Naive thymus-derived CD4-positive, alpha-beta T cell (primary cell): ENCODE data around the gene FBXO4. TPM values are rescaled to one million over a fixed set of nuclear protein-coding genes. Genes with fewer than 3 reads are reported as not detected.

Source experiments
- ATAC-seq: fragments of 150-1000 bp; cut with Tn5 transposase; 2 replicates; pipeline ENCODE4 v1.10.0; 2021; ENCODE audit warnings: mild to moderate bottlenecking, moderate library complexity
- CTCF ChIA-PET: fragments of 350-600 bp; sonication (Branson Sonifier 250); formaldehyde crosslinking; loops from one replicate; lab custom pipeline; 2021; ENCODE audit warnings: antibody characterized with exemption; lab: Charles Lee
- POLR2A ChIA-PET: fragments of 350-600 bp; sonication (Branson Sonifier 250); formaldehyde crosslinking; loops from one replicate; lab custom pipeline; 2021; ENCODE audit warnings: antibody characterized with exemption, inconsistent platforms; lab: Charles Lee
- DNase-seq, 9 donors: peaks; one replicate each; pipeline versions ENCODE4 v3.0.0 to v3.0.0-alpha.2; 2020 to 2022; ENCODE audit warnings: mixed read lengths in 1 of 9
- H3K27ac ChIP-seq: one replicate; pipeline ENCODE4 v1.7.0; 2013; ENCODE audit warnings: mild to moderate bottlenecking, low read depth, low read length, moderate library complexity
- H3K27me3 ChIP-seq, 2 donors: one replicate each; pipeline ENCODE4 v1.7.0; 2013; ENCODE audit warnings: low read length in 2 of 2, mild to moderate bottlenecking in 2 of 2, moderate library complexity in 2 of 2; ENCODE audit not compliant: control insufficient read depth in 2 of 2, insufficient read depth in 2 of 2
- H3K36me3 ChIP-seq, 3 experiments: 1 replicate in 2 of 3; 2 replicates in 1 of 3; pipeline ENCODE4 v1.7.0; 2013; ENCODE audit warnings: low read length in 3 of 3, mild to moderate bottlenecking in 3 of 3, moderate library complexity in 1 of 3; ENCODE audit not compliant: insufficient read depth in 3 of 3, control insufficient read depth in 2 of 3
- H3K4me1 ChIP-seq, 2 donors: one replicate each; pipeline ENCODE4 v1.7.0; 2013; ENCODE audit warnings: low read length in 2 of 2, mild to moderate bottlenecking in 2 of 2, moderate library complexity in 1 of 2; ENCODE audit not compliant: control insufficient read depth in 2 of 2, insufficient read depth in 2 of 2
- H3K4me3 ChIP-seq: 2 replicates; pipeline ENCODE4 v1.7.0; 2013; ENCODE audit warnings: mild to moderate bottlenecking, low read length
- H3K9me3 ChIP-seq, 3 experiments: 1 replicate in 2 of 3; 2 replicates in 1 of 3; pipeline ENCODE4 v1.7.0; 2013; ENCODE audit warnings: low read length in 3 of 3; ENCODE audit not compliant: control insufficient read depth in 2 of 3
- H3K27ac Mint-ChIP-seq, 9 donors: one replicate each; pipeline ENCODE4 v1.8.0; 2020 to 2022; ENCODE audit warnings: mixed read lengths in 9 of 9, mild to moderate bottlenecking in 8 of 9, moderate library complexity in 5 of 9, inconsistent platforms in 2 of 9
- H3K27me3 Mint-ChIP-seq, 5 donors: one replicate each; pipeline ENCODE4 v1.8.0; 2021 to 2022; ENCODE audit warnings: mixed read lengths in 5 of 5, mild to moderate bottlenecking in 1 of 5
- H3K36me3 Mint-ChIP-seq, 5 donors: one replicate each; pipeline ENCODE4 v1.8.0; 2020 to 2022; ENCODE audit warnings: mixed read lengths in 5 of 5, mild to moderate bottlenecking in 3 of 5, inconsistent platforms in 1 of 5
- H3K4me1 Mint-ChIP-seq, 7 donors: one replicate each; pipeline ENCODE4 v1.8.0; 2020 to 2022; ENCODE audit warnings: mixed read lengths in 7 of 7, mild to moderate bottlenecking in 3 of 7, inconsistent platforms in 1 of 7
- H3K4me3 Mint-ChIP-seq, 10 donors: one replicate each; pipeline ENCODE4 v1.8.0; 2020 to 2022; ENCODE audit warnings: mild to moderate bottlenecking in 10 of 10, mixed read lengths in 10 of 10, moderate library complexity in 6 of 10, inconsistent platforms in 2 of 10
- H3K9me3 Mint-ChIP-seq, 11 donors: one replicate each; pipeline ENCODE4 v1.8.0; 2020 to 2022; ENCODE audit warnings: mixed read lengths in 11 of 11, mild to moderate bottlenecking in 4 of 11, inconsistent platforms in 1 of 11, moderate library complexity in 1 of 11
- intact Hi-C, 2 donors: fragments of 100-400 bp; cut with micrococcal nuclease; formaldehyde crosslinking; loops; one replicate each; pipeline ENCODE4 v1.15.1; 2023
- polyA plus RNA-seq, 2 donors: library from polyadenylated mRNA; unstranded; fragments of 300-500 nt; fragmentation: Illumina TruSeq; gene quantifications; one replicate each; pipeline ENCODE4 v1.2.3, GENCODE V29; 2021
- total RNA-seq, 6 experiments: library from RNA in 5 of 6; stranded (reverse) in 5 of 6; gene quantifications; 1 replicate in 5 of 6; 2 replicates in 1 of 6; pipeline ENCODE4 v1.2.3 and lab custom pipeline; 2021 to 2026

FBXO4 gene
- total and polyA plus RNA-seq, 7 experiments from 2014 or later, result 10.9 to 23.5 (median 14.6) TPM

DNA sequence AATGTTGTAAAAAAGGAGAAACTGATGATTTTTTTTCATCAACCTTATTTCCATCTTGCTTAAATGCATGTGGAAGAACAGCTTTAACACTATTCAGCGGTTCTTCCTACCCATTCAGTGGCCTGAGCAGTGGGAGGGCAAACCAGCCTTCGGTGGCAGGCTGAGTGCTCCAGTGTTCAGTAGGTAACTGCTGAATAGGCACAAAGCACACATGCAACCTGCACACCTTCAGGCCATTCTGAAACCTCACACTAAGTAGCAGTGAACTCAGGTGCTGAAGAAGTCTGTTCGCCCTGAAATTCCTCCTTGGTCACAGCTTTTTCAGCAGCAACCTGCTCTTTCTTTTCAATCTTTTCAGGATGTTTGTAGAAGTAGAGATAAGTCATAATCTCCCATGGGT lies 26.1 kb downstream of the FBXO4 start:
- Mint-ChIP-seq H3K4me1 (no peaks in the 10 kb centered on the region), H3K4me3 (no peak overlapping the region), H3K27ac (no peak overlapping the region), H3K27me3 (peaks cover 0 to 12% (median 3%) of the 10 kb centered on the region in 5 donors), H3K36me3 (peaks cover 0 to 5% (median 3%) of the 10 kb centered on the region in 5 donors), H3K9me3 (peaks cover 3 to 34% (median 10%) of the 10 kb centered on the region in 11 donors)
- ATAC-seq (no peak), DNase-seq (no peak)
- intact Hi-C loops, result no loop called here
- no peak overlapping the region for H3K27ac ChIP-seq
- no peak overlapping the region for H3K4me3 ChIP-seq
- no peaks in the 10 kb centered on the region for H3K36me3 ChIP-seq
- ChIA-PET CTCF (no interaction called here), POLR2A (no interaction called here)
- no peaks in the 10 kb centered on the region for H3K9me3 ChIP-seq
- no peaks in the 10 kb centered on the region for H3K27me3 ChIP-seq
- H3K4me1 ChIP-seq, result no peaks in the 10 kb centered on the region

DNA sequence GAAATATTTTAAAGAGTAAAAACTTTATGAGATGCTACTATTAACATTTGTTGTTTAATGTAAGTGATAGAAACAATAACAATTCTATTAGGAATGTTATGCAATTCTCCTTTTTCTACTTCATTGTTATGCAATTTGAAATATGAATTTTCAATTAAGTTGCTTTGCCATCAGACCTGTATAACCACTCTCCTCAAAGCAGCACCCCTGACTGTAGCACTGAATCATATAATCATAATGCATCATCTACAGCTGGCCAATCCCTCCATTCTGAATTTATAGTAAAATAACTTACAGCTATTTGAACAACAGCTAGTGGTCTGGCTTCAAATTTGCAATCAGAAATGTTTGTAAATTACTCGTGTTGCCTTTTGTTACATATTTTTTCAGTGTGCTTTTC lies 29.2 kb downstream of the FBXO4 start:
- CTCF ChIA-PET, result no interaction called here

DNA sequence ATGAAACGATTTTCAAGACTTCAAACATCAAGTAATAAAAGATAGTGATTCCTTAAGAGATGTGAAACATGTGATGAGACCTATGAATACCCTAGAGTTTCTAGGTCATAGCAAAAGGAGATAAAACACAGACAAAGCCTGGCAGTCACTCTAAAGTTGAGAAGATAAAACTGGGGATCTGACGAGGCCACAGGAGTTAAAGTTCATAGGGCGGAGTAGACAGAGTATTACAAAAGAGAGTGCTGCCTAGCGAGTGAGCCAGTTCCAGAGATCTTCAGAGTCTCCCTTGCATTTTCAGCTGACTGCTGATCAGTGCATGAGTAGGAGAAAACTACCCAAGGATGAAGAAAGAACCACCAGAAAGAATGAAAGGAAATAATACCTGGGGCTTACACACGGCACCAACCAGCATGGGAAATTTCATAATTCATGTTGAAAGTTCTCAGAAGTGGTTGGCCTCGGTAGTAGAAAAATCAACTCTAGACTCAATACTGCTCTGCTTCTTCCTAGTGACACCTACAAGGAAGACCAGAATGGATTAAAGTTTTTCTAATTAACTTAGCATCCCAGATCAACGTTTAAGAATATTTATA lies 30.4 kb downstream of the FBXO4 start:
- POLR2A ChIA-PET, result no interaction called here
- no peaks in the 10 kb centered on the region for H3K4me1 Mint-ChIP-seq
- H3K4me3 Mint-ChIP-seq, result no peak overlapping the region

More for the DNA sequence above, 29.2 kb downstream of the FBXO4 start:
- Histone ChIP-seq H3K27me3 (no peaks in the 10 kb centered on the region), H3K4me1 (no peaks in the 10 kb centered on the region), H3K4me3 (no peak overlapping the region), H3K9me3 (no peaks in the 10 kb centered on the region), H3K36me3 (no peaks in the 10 kb centered on the region), H3K27ac (no peak overlapping the region)
- Mint-ChIP-seq H3K4me3 (no peak overlapping the region), H3K4me1 (no peaks in the 10 kb centered on the region), H3K27me3 (peaks cover 0 to 16% (median 0%) of the 10 kb centered on the region in 5 donors), H3K9me3 (peaks cover 5 to 32% (median 10%) of the 10 kb centered on the region in 11 donors), H3K36me3 (peaks cover 0 to 7% (median 0%) of the 10 kb centered on the region in 5 donors), H3K27ac (no peak overlapping the region)
- DNase-seq (no peak), ATAC-seq (no peak)
- POLR2A ChIA-PET, result no interaction called here
- intact Hi-C loops, result no loop called here

DNA sequence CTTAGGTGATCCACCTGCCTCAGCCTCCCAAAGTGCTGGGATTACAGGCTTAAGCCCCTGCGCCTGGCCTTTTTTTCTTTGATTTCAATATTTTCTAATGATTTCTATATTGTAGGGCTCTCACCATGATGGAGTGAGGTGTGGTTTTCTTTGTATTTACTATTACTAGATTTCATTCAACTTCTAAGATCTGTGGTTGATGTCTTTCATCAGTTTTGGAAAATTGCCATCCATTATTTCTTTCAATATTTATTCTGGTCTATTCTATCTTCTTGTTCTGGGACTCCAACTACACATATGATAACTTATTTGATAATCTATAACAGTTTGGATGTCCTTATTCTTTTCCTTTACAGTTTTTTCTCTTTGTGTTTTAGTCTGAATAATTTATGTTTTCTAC lies 31.9 kb downstream of the FBXO4 start:
- intact Hi-C loops, result no loop called here
- Histone ChIP-seq H3K4me1 (no peaks in the 10 kb centered on the region), H3K27me3 (no peaks in the 10 kb centered on the region), H3K9me3 (peaks cover 0 to 11% (median 6%) of the 10 kb centered on the region in 3 experiments), H3K36me3 (no peaks in the 10 kb centered on the region), H3K4me3 (no peak overlapping the region), H3K27ac (no peak overlapping the region)
- H3K9me3 Mint-ChIP-seq, result peaks cover 8 to 42% (median 21%) of the 10 kb centered on the region in 11 donors
- no peaks in the 10 kb centered on the region for H3K4me1 Mint-ChIP-seq
- CTCF ChIA-PET, result no interaction called here
- H3K27ac Mint-ChIP-seq, result no peak overlapping the region
- peaks cover 0 to 8% (median 4%) of the 10 kb centered on the region in 5 donors for H3K36me3 Mint-ChIP-seq
- peaks cover 0 to 11% (median 4%) of the 10 kb centered on the region in 5 donors for H3K27me3 Mint-ChIP-seq
- POLR2A ChIA-PET, result no interaction called here
- no peak overlapping the region for H3K4me3 Mint-ChIP-seq
- no peak for ATAC-seq
- no peak for DNase-seq

More for the DNA sequence above, 30.4 kb downstream of the FBXO4 start:
- no peaks in the 10 kb centered on the region for H3K36me3 ChIP-seq
- Mint-ChIP-seq H3K27me3 (peaks cover 3 to 13% (median 4%) of the 10 kb centered on the region in 5 donors), H3K36me3 (peaks cover 0 to 4% (median 3%) of the 10 kb centered on the region in 5 donors), H3K9me3 (peaks cover 3 to 38% (median 16%) of the 10 kb centered on the region in 11 donors), H3K27ac (no peak overlapping the region)
- DNase-seq (no peak), ATAC-seq (no peak)
- H3K27ac ChIP-seq, result no peak overlapping the region
- H3K4me1 ChIP-seq, result no peaks in the 10 kb centered on the region
- H3K27me3 ChIP-seq, result no peaks in the 10 kb centered on the region
- no peak overlapping the region for H3K4me3 ChIP-seq
- intact Hi-C loops, result no loop called here
- CTCF ChIA-PET, result no interaction called here
- H3K9me3 ChIP-seq, result no peaks in the 10 kb centered on the region

DNA sequence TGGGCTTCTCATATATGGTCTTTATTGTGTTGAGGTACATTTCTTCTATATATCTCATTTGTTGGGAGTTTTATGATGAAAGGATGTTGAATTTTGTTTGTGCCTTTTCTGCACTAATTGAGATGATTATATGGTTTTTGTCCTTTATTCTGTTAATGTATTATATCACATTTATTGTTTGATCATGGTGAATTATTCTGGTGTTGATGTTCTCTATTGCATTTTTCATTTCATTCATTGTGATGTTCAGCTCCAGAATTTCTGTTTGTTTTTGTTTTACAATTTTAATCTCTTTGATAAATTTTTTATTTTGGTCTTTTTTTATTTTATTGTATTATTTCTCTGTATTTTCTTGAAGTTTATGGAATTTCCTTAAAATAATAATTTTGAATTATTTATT lies 35.4 kb downstream of the FBXO4 start:
- H3K27ac ChIP-seq, result no peak overlapping the region
- ATAC-seq, result no peak
- Mint-ChIP-seq H3K4me1 (no peaks in the 10 kb centered on the region), H3K9me3 (peaks cover 8 to 61% (median 24%) of the 10 kb centered on the region in 11 donors), H3K27ac (no peak overlapping the region), H3K4me3 (no peak overlapping the region), H3K27me3 (peaks cover 0 to 29% (median 10%) of the 10 kb centered on the region in 5 donors), H3K36me3 (peaks cover 0 to 16% (median 4%) of the 10 kb centered on the region in 5 donors)
- POLR2A ChIA-PET, result no interaction called here
- H3K36me3 ChIP-seq, result no peaks in the 10 kb centered on the region
- no peaks in the 10 kb centered on the region for H3K4me1 ChIP-seq
- H3K27me3 ChIP-seq, result no peaks in the 10 kb centered on the region
- intact Hi-C loops, result no loop called here
- no peak for DNase-seq
- CTCF ChIA-PET, result interaction anchor here (0.6 kb wide), 1 partner anchor 190 kb away, joined by 3 read pairs; no protein-coding TSS in a partner anchor
- peaks cover 0 to 11% (median 6%) of the 10 kb centered on the region in 3 experiments for H3K9me3 ChIP-seq
- H3K4me3 ChIP-seq, result no peak overlapping the region

DNA sequence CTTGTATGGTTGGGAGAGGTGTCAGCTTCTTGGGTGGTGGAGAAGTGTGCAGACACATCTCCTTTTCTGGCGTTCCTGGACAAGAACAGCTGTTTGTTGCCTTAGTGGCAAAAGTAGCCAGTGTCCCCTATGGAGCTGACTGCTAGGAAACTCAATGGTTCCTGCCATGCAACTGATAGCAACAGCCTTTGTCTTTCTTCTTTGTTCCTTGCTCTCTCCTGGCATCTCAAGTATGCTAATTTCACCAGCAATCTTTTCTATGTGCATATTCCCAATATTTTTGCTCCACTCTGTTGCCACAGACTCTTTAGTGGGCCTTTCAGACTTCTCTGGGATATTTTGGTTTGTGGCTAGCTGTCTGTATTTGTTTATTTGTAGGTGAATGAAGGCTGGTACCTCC lies 36.7 kb downstream of the FBXO4 start:
- H3K27me3 ChIP-seq, result no peaks in the 10 kb centered on the region
- DNase-seq (no peak), ATAC-seq (no peak)
- Mint-ChIP-seq H3K27me3 (peaks cover 0 to 37% (median 12%) of the 10 kb centered on the region in 5 donors), H3K36me3 (peaks cover 0 to 16% (median 4%) of the 10 kb centered on the region in 5 donors), H3K9me3 (peaks cover 8 to 62% (median 27%) of the 10 kb centered on the region in 11 donors), H3K4me3 (no peak overlapping the region), H3K4me1 (no peaks in the 10 kb centered on the region), H3K27ac (no peak overlapping the region)
- no peaks in the 10 kb centered on the region for H3K4me1 ChIP-seq
- ChIA-PET POLR2A (no interaction called here), CTCF (no interaction called here)
- no peaks in the 10 kb centered on the region for H3K36me3 ChIP-seq
- intact Hi-C loops, result no loop called here
- H3K4me3 ChIP-seq, result no peak overlapping the region
- no peak overlapping the region for H3K27ac ChIP-seq
- peaks cover 0 to 11% (median 6%) of the 10 kb centered on the region in 3 experiments for H3K9me3 ChIP-seq

DNA sequence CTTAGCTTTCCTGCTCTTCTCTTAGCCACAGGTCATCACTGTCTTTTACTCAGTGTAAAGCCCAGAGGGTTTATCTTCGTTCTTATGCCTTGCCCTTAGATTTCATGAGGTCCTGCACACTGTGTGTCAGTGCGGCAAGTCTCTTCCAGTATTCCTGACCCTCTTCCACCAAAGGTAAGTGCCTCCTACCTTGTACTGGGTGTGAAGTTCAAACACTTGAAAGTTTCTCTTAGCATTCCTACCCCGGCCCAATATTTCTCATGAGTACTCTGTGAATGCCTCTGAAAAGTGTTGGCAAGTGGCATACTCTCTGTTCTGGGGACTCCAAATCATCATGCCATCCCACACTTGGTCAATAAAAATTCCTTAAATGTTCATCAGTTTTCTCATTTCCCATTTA lies 37.4 kb downstream of the FBXO4 start:
- POLR2A ChIA-PET, result no interaction called here
- Mint-ChIP-seq H3K9me3 (peaks cover 10 to 69% (median 33%) of the 10 kb centered on the region in 11 donors), H3K27me3 (peaks cover 0 to 40% (median 20%) of the 10 kb centered on the region in 5 donors), H3K27ac (peak overlapping the region in 1 of 9 donors; percentile 31), H3K4me1 (no peaks in the 10 kb centered on the region), H3K36me3 (peaks cover 0 to 18% (median 4%) of the 10 kb centered on the region in 5 donors), H3K4me3 (no peak overlapping the region)
- CTCF ChIA-PET, result no interaction called here
- Histone ChIP-seq H3K4me1 (no peaks in the 10 kb centered on the region), H3K27ac (no peak overlapping the region), H3K4me3 (no peak overlapping the region), H3K36me3 (no peaks in the 10 kb centered on the region), H3K27me3 (no peaks in the 10 kb centered on the region), H3K9me3 (peaks cover 0 to 11% (median 6%) of the 10 kb centered on the region in 3 experiments)
- intact Hi-C loops, result no loop called here
- DNase-seq (no peak), ATAC-seq (no peak)
